Endothelial cell of umbilical vein (primary cell): ENCODE measurements around the gene NCK2. TPM values are rescaled to one million over a fixed set of nuclear protein-coding genes. Genes with fewer than 3 reads are reported as not detected.

Experiments
- BruUV-seq: library from RNA; stranded (reverse); fragments of 400-500 nt; replicated peaks from 2 replicates; lab custom pipeline; 2021; lab: Mats Ljungman, UMichigan
- CTCF ChIA-PET: fragments of 300-600, 350-600 bp; sonication (Branson Sonifier 250); formaldehyde crosslinking; loops from one replicate; lab custom pipeline; 2021; ENCODE audit warnings: antibody characterized with exemption, inconsistent platforms; lab: Charles Lee
- POLR2A ChIA-PET: fragments of 300-600, 350-600 bp; sonication (Branson Sonifier 250); formaldehyde crosslinking; loops from one replicate; lab custom pipeline; 2021; ENCODE audit warnings: antibody characterized with exemption, inconsistent platforms; lab: Charles Lee
- DNase-seq: peaks from one replicate; pipeline ENCODE4 v3.0.0-alpha.2; 2011; ENCODE audit warnings: low read depth, low spot score
- FAIRE-seq: peaks from 2 replicates; lab custom pipeline; 2011; peaks lifted over from hg19 to GRCh38; lab: Jason Lieb, UNC
- H2AFZ ChIP-seq: 2 replicates; pipeline ENCODE4 v1.6.0; 2012; ENCODE audit warnings: low read depth, low read length, control low read depth, inconsistent platforms
- H3K27ac ChIP-seq: 2 replicates; pipeline ENCODE4 v1.5.1; 2011; ENCODE audit warnings: low read depth, mild to moderate bottlenecking, control low read depth, low read length, moderate library complexity; ENCODE audit not compliant: insufficient read depth
- H3K27me3 ChIP-seq, 2 experiments: 2 replicates each; pipeline versions ENCODE4 v1.6.0 to v1.6.1; 2011; ENCODE audit warnings: low read length in 2 of 2, mixed read lengths in 1 of 2; ENCODE audit not compliant: control insufficient read depth in 2 of 2, insufficient read depth in 2 of 2
- H3K36me3 ChIP-seq, 2 experiments: 2 replicates in 1 of 2; 3 replicates in 1 of 2; pipeline ENCODE4 v1.5.1; 2011; ENCODE audit warnings: low read length in 2 of 2, mild to moderate bottlenecking in 1 of 2, moderate library complexity in 1 of 2; ENCODE audit not compliant: control insufficient read depth in 2 of 2, insufficient read depth in 2 of 2; ENCODE audit errors: extremely low read depth in 1 of 2
- H3K4me1 ChIP-seq: 3 replicates; pipeline ENCODE4 v1.5.1; 2011; ENCODE audit warnings: mild to moderate bottlenecking, low read length; ENCODE audit not compliant: control insufficient read depth, insufficient read depth; ENCODE audit errors: extremely low read depth
- H3K4me2 ChIP-seq: 2 replicates; pipeline ENCODE4 v1.6.1; 2011; ENCODE audit warnings: low read length, control low read depth, mixed read lengths; ENCODE audit not compliant: insufficient read depth
- H3K4me3 ChIP-seq, 3 experiments: fragments of 200-600 bp in 1 of 3; sonication (generic), shearing (Covaris generic) in 1 of 3; replicated peaks in 1 of 3; 2 replicates each; pipeline ENCODE4 v1.5.1; 2011 to 2016; ENCODE audit warnings: control low read depth in 3 of 3, low read length in 3 of 3, mild to moderate bottlenecking in 2 of 3, inconsistent platforms in 1 of 3, low read depth in 1 of 3, moderate library complexity in 1 of 3; ENCODE audit not compliant: insufficient read depth in 1 of 3
- H3K79me2 ChIP-seq: 2 replicates; pipeline ENCODE4 v1.6.0; 2012; ENCODE audit warnings: low read length, inconsistent platforms; ENCODE audit not compliant: control insufficient read depth, insufficient read depth
- H3K9ac ChIP-seq: replicated peaks from 2 replicates; pipeline ENCODE3; 2011; ENCODE audit warnings: low read length, control low read depth; ENCODE audit not compliant: insufficient read depth; ENCODE audit errors: extremely low read depth
- H3K9me1 ChIP-seq: replicated peaks from 3 replicates; pipeline ENCODE4 v1.6.0; 2011; ENCODE audit warnings: mild to moderate bottlenecking, low read length; ENCODE audit not compliant: control insufficient read depth, insufficient read depth; ENCODE audit errors: extremely low read depth
- H3K9me3 ChIP-seq: replicated peaks from 2 replicates; pipeline ENCODE4 v1.5.1; 2012; ENCODE audit warnings: low read length, inconsistent platforms; ENCODE audit not compliant: control insufficient read depth, insufficient read depth
- H4K20me1 ChIP-seq: replicated peaks from 2 replicates; pipeline ENCODE3; 2011; ENCODE audit warnings: mild to moderate bottlenecking, low read length; ENCODE audit not compliant: control insufficient read depth, insufficient read depth; ENCODE audit errors: extremely low read depth
- CTCF ChIP-seq, 2 donors: IDR thresholded peaks; 1 replicate in 1 of 2; 2 replicates in 1 of 2; pipeline ENCODE4 v1.5.1; 2011; ENCODE audit warnings: low read length in 2 of 2, mild to moderate bottlenecking in 2 of 2, moderate library complexity in 2 of 2, control low read depth in 1 of 2, inconsistent platforms in 1 of 2, low read depth in 1 of 2; ENCODE audit not compliant: insufficient read depth in 1 of 2; ENCODE audit errors: extremely low read depth in 1 of 2
- EZH2 ChIP-seq: IDR thresholded peaks from 2 replicates; pipeline ENCODE4 v1.6.1; 2012; ENCODE audit warnings: borderline replicate concordance, low read depth, mild to moderate bottlenecking, moderate library complexity, low read length, inconsistent platforms; ENCODE audit not compliant: severe bottlenecking
- FOS ChIP-seq: IDR thresholded peaks from 2 replicates; pipeline ENCODE4 v1.6.1; 2011; ENCODE audit warnings: mild to moderate bottlenecking, low read length, moderate library complexity, borderline replicate concordance; ENCODE audit not compliant: insufficient read depth
- GATA2 ChIP-seq: IDR thresholded peaks from 2 replicates; pipeline ENCODE4 v1.7.0; 2011; ENCODE audit warnings: low read depth, mild to moderate bottlenecking, moderate library complexity, mixed read lengths, low read length; ENCODE audit not compliant: insufficient read length, insufficient read depth
- JUN ChIP-seq: IDR thresholded peaks from 2 replicates; pipeline ENCODE4 v1.6.1; 2011; ENCODE audit warnings: borderline replicate concordance, low read depth; ENCODE audit not compliant: insufficient read length, insufficient read depth
- MYC ChIP-seq: IDR thresholded peaks from one replicate; pipeline ENCODE4 v1.6.1; 2011; ENCODE audit warnings: mild to moderate bottlenecking, low read depth, low read length
- POLR2A ChIP-seq: IDR thresholded peaks from 2 replicates; pipeline ENCODE4 v1.6.1; 2012; ENCODE audit warnings: low read depth, mild to moderate bottlenecking, control low read depth, low read length
- POLR2AphosphoS5 ChIP-seq: IDR thresholded peaks from 2 replicates; pipeline ENCODE4 v1.6.1; 2012; ENCODE audit warnings: low read depth, mild to moderate bottlenecking, control low read depth, low read length, moderate library complexity; ENCODE audit not compliant: insufficient read depth
- dilution Hi-C: fragments of 300-500 bp; cut with MboI; formaldehyde crosslinking; loops from one replicate; pipeline ENCODE4 v1.15.0; 2019; ENCODE audit warnings: low sequenced_read_pairs; ENCODE audit not compliant: extremely low pct_ligation_motif_present
- intact Hi-C: fragments of 100-400 bp; cut with micrococcal nuclease; formaldehyde crosslinking; loops from one replicate; pipeline ENCODE4 v1.10.0; 2022
- polyA plus RNA-seq, 4 experiments: library from polyadenylated mRNA; depleted of rRNA in 3 of 4; stranded (reverse) in 3 of 4; unstranded in 1 of 4; fragments of >200 nt; gene quantifications; 2 replicates each; pipeline versions ENCODE4 v1.2.1 to v1.2.3, GENCODE V29; 2011 to 2012; ENCODE audit warnings: missing spikeins in 1 of 4
- total RNA-seq: library from RNA; stranded (reverse); gene quantifications from 2 replicates; pipeline ENCODE4 v1.2.3, GENCODE V29; 2021
- TF ChIP-seq, protein P1 (sequence below): IDR thresholded peaks from 2 replicates; pipeline ENCODE4 v1.6.1; 2011; ENCODE audit not compliant: insufficient read depth, insufficient read length

The NCK2 gene
- total and polyA plus RNA-seq, 2 donors (not counting 3 experiments of a cell fraction or from before 2014, with no cell fraction given) = 23.8 to 39.1 TPM

- ChIA-PET CTCF (no interaction called here), POLR2A (no interaction called here)
- Histone ChIP-seq H3K9ac (no peak overlapping the region), H3K4me1 (peaks cover 13% of the 10 kb centered on the region), H3K9me1 (no peaks in the 10 kb centered on the region), H3K36me3 (no peaks in the 10 kb centered on the region), H2AFZ (no peak overlapping the region), H3K27me3 (no peaks in the 10 kb centered on the region), H3K4me3 (no peak overlapping the region), H3K4me2 (no peak overlapping the region), H3K27ac (no peak overlapping the region), H3K79me2 (peaks cover 19% of the 10 kb centered on the region), H3K9me3 (no peaks in the 10 kb centered on the region), H4K20me1 (peaks cover 2% of the 10 kb centered on the region)
- intact Hi-C loops = no loop called here
- FAIRE-seq (no peak), DNase-seq (no peak)
- no TSS peak for BruUV-seq
- TF ChIP-seq FOS (no peak), POLR2AphosphoS5 (no peak)
- dilution Hi-C loops = no loop called here
These were observed 40.6 kb downstream of the NCK2 start for GRCh38 chr2:105785095-105785847.

GRCh38 chr2:105786231-105787230, 41.8 kb downstream of the NCK2 start:
- H3K9ac ChIP-seq = no peak overlapping the region
- DNase-seq (no peak), FAIRE-seq (no peak)
- no peak overlapping the region for H2AFZ ChIP-seq
- no peak overlapping the region for H3K27ac ChIP-seq
- no peaks in the 10 kb centered on the region for H3K9me3 ChIP-seq
- H3K9me1 ChIP-seq = no peaks in the 10 kb centered on the region
- H3K36me3 ChIP-seq = no peaks in the 10 kb centered on the region
- intact Hi-C loops (no loop called here), dilution Hi-C loops (no loop called here)
- peaks cover 25% of the 10 kb centered on the region for H3K79me2 ChIP-seq
- peaks cover 14% of the 10 kb centered on the region for H3K4me1 ChIP-seq
- ChIA-PET CTCF (interaction anchor here (0.9 kb wide), 1 partner anchor 9 kb away, joined by 3 read pairs; no protein-coding TSS in a partner anchor), POLR2A (no interaction called here)
- H3K4me2 ChIP-seq = no peak overlapping the region
- TF ChIP-seq EZH2 = no peak
- no peak for TF ChIP-seq CTCF (IDR thresholded peaks at IDR 0.05; ENCODE audit: extremely low read depth in 1 of 2, insufficient read depth in 1 of 2, low read depth in 1 of 2, low read length in 2 of 2)
- no peak for TF ChIP-seq POLR2AphosphoS5
- TF ChIP-seq, protein P1, sequence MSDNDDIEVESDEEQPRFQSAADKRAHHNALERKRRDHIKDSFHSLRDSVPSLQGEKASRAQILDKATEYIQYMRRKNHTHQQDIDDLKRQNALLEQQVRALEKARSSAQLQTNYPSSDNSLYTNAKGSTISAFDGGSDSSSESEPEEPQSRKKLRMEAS = no peak
- no peak for TF ChIP-seq GATA2
- no peak for TF ChIP-seq POLR2A
- TF ChIP-seq MYC = no peak
- TF ChIP-seq JUN = no peak
- TF ChIP-seq FOS = no peak
- H4K20me1 ChIP-seq = peaks cover 4% of the 10 kb centered on the region
- no peak overlapping the region for H3K4me3 ChIP-seq
- no peaks in the 10 kb centered on the region for H3K27me3 ChIP-seq
- BruUV-seq = no TSS peak
